HCT116 (cell line): ENCODE measurements around the gene PARM1.

Source experiments
- POLR2A ChIP-seq: IDR thresholded peaks from 2 replicates; pipeline ENCODE4 v1.7.0; 2011; ENCODE audit warnings: borderline replicate concordance; ENCODE audit not compliant: insufficient read depth, insufficient read length; ENCODE audit errors: extremely low read depth
- YY1 ChIP-seq: IDR thresholded peaks from 2 replicates; pipeline ENCODE4 v1.6.1; 2011; ENCODE audit warnings: low read length, low read depth, moderate library complexity, mild to moderate bottlenecking; ENCODE audit not compliant: insufficient replicate concordance; ENCODE audit errors: extremely low read depth
- TF ChIP-seq, protein P1 (sequence below), 3 experiments: fragments of 200-600 bp in 1 of 3; sonication (generic) in 1 of 3; IDR thresholded peaks in 2 of 3; conservative IDR thresholded peaks in 1 of 3; 2 replicates each; pipeline ENCODE4 v1.5.1; 2012 to 2017; ENCODE audit warnings: low read depth in 2 of 3, low read length in 2 of 3, antibody characterized with exemption in 1 of 3, borderline replicate concordance in 1 of 3, control low read depth in 1 of 3, mild to moderate bottlenecking in 1 of 3, mixed read lengths in 1 of 3, mixed run types in 1 of 3, moderate library complexity in 1 of 3; ENCODE audit not compliant: insufficient read depth in 1 of 3

- TF ChIP-seq YY1: no peak
- no peak for TF ChIP-seq POLR2A
- TF ChIP-seq, protein P1, sequence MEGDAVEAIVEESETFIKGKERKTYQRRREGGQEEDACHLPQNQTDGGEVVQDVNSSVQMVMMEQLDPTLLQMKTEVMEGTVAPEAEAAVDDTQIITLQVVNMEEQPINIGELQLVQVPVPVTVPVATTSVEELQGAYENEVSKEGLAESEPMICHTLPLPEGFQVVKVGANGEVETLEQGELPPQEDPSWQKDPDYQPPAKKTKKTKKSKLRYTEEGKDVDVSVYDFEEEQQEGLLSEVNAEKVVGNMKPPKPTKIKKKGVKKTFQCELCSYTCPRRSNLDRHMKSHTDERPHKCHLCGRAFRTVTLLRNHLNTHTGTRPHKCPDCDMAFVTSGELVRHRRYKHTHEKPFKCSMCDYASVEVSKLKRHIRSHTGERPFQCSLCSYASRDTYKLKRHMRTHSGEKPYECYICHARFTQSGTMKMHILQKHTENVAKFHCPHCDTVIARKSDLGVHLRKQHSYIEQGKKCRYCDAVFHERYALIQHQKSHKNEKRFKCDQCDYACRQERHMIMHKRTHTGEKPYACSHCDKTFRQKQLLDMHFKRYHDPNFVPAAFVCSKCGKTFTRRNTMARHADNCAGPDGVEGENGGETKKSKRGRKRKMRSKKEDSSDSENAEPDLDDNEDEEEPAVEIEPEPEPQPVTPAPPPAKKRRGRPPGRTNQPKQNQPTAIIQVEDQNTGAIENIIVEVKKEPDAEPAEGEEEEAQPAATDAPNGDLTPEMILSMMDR (IDR thresholded peaks at IDR 0.05 in 2 of 3, conservative IDR thresholded peaks at IDR 0.05 in 1 of 3; ENCODE audit: borderline replicate concordance in 1 of 3, insufficient read depth in 1 of 3, low read depth in 2 of 3, low read length in 2 of 3): no peak
Measured at GRCh38 chr4:74893171-74893570, 39.7 kb upstream of the PARM1 start.
